B cell (primary cell): Measurements from ENCODE around the gene MC1R. TPM values are rescaled to one million over a fixed set of nuclear protein-coding genes. Genes with fewer than 3 reads are reported as not detected.

Source experiments
- ATAC-seq: fragments of 200-7000 bp; cut with Tn5 transposase; one replicate; pipeline ENCODE4 v1.10.0; 2021; ENCODE audit warnings: low read depth, mild to moderate bottlenecking, moderate number of reproducible peaks, moderate library complexity
- CTCF ChIA-PET: fragments of 350-600 bp; sonication (Branson Sonifier 250); formaldehyde crosslinking; loops from one replicate; lab custom pipeline; 2021; ENCODE audit warnings: antibody characterized with exemption, inconsistent platforms; lab: Charles Lee
- POLR2A ChIA-PET: fragments of 350-600 bp; sonication (Branson Sonifier 250); formaldehyde crosslinking; loops from one replicate; lab custom pipeline; 2021; ENCODE audit warnings: antibody characterized with exemption; lab: Charles Lee
- DNase-seq: peaks from one replicate; pipeline ENCODE4 v3.0.0; 2013
- H2AFZ ChIP-seq: 2 replicates; pipeline ENCODE4 v1.6.1; 2012; ENCODE audit warnings: mild to moderate bottlenecking, low read depth, low read length; ENCODE audit not compliant: insufficient read depth, poor library complexity, severe bottlenecking
- H3K27ac ChIP-seq, 2 donors: 1 replicate in 1 of 2; 2 replicates in 1 of 2; pipeline ENCODE4 v1.5.1; 2012 to 2013; ENCODE audit warnings: low read length in 2 of 2, mild to moderate bottlenecking in 2 of 2, moderate library complexity in 1 of 2
- H3K27me3 ChIP-seq, 4 experiments: fragments of 200-600 bp in 1 of 4; sonication (generic) in 1 of 4; replicated peaks in 1 of 4; 1 replicate in 2 of 4; 2 replicates in 2 of 4; pipeline versions ENCODE4 v1.6.1 to v1.7.0; 2013 to 2016; ENCODE audit warnings: low read length in 3 of 4, mild to moderate bottlenecking in 2 of 4, mixed read lengths in 1 of 4, moderate library complexity in 1 of 4; ENCODE audit not compliant: insufficient read depth in 4 of 4, control insufficient read depth in 3 of 4; ENCODE audit errors: control extremely low read depth in 1 of 4
- H3K36me3 ChIP-seq, 2 experiments: replicated peaks in 1 of 2; 1 replicate in 1 of 2; 2 replicates in 1 of 2; pipeline versions ENCODE4 v1.6.1 to v1.7.1; 2013; ENCODE audit warnings: low read length in 1 of 2; ENCODE audit not compliant: insufficient read depth in 2 of 2, control insufficient read depth in 1 of 2; ENCODE audit errors: control extremely low read depth in 1 of 2, extremely low read depth in 1 of 2
- H3K4me1 ChIP-seq, 2 donors: fragments of 200-600 bp in 1 of 2; sonication (generic) in 1 of 2; 1 replicate in 1 of 2; 2 replicates in 1 of 2; pipeline versions ENCODE4 v1.5.1 to v1.6.1; 2013 to 2017; ENCODE audit warnings: low read length in 2 of 2; ENCODE audit not compliant: control insufficient read depth in 2 of 2, insufficient read depth in 2 of 2
- H3K4me2 ChIP-seq: replicated peaks from 2 replicates; pipeline ENCODE3; 2012; ENCODE audit warnings: mild to moderate bottlenecking, low read depth, low read length; ENCODE audit not compliant: poor library complexity, severe bottlenecking
- H3K4me3 ChIP-seq, 5 experiments: fragments of 200-600 bp in 1 of 5; sonication (generic) in 1 of 5; 1 replicate in 3 of 5; 2 replicates in 2 of 5; pipeline versions ENCODE4 v1.5.1 to v1.7.0; 2011 to 2016; ENCODE audit warnings: low read length in 4 of 5, mild to moderate bottlenecking in 4 of 5, low read depth in 2 of 5, control low read depth in 1 of 5, moderate library complexity in 1 of 5; ENCODE audit not compliant: insufficient read depth in 1 of 5; ENCODE audit errors: control extremely low read depth in 1 of 5, extremely low read depth in 1 of 5
- H3K79me2 ChIP-seq: fragments of 200-600 bp; sonication (generic); one replicate; pipeline ENCODE4 v1.6.0; 2016; ENCODE audit warnings: low read length; ENCODE audit not compliant: control insufficient read depth, insufficient read depth
- H3K9ac ChIP-seq: fragments of 200-600 bp; sonication (generic); 2 replicates; pipeline ENCODE4 v1.6.1; 2017; ENCODE audit warnings: mild to moderate bottlenecking, low read length, moderate library complexity
- H3K9me3 ChIP-seq, 3 donors: one replicate each; pipeline versions ENCODE4 v1.6.1 to v1.7.1; 2013; ENCODE audit warnings: low read length in 2 of 3; ENCODE audit not compliant: control insufficient read depth in 2 of 3, insufficient read depth in 1 of 3; ENCODE audit errors: control extremely low read depth in 1 of 3
- H4K20me1 ChIP-seq: 2 replicates; pipeline ENCODE4 v1.6.0; 2012; ENCODE audit warnings: mild to moderate bottlenecking, low read length; ENCODE audit not compliant: insufficient read depth, control insufficient read depth, poor library complexity, severe bottlenecking
- H3K27ac Mint-ChIP-seq: one replicate; pipeline ENCODE4 v1.8.0; 2021; ENCODE audit warnings: mixed read lengths
- H3K27me3 Mint-ChIP-seq: one replicate; pipeline ENCODE4 v1.8.0; 2021; ENCODE audit warnings: mixed read lengths
- H3K4me1 Mint-ChIP-seq: one replicate; pipeline ENCODE4 v1.8.0; 2021; ENCODE audit warnings: mixed read lengths
- H3K4me3 Mint-ChIP-seq: one replicate; pipeline ENCODE4 v1.8.0; 2021; ENCODE audit warnings: mixed read lengths
- H3K9me3 Mint-ChIP-seq: one replicate; pipeline ENCODE4 v1.8.0; 2022; ENCODE audit warnings: mixed read lengths; ENCODE audit not compliant: insufficient read depth
- EZH2 ChIP-seq: IDR thresholded peaks from 2 replicates; pipeline ENCODE4 v1.6.1; 2012; ENCODE audit warnings: borderline replicate concordance, low read depth, mild to moderate bottlenecking, moderate library complexity, low read length; ENCODE audit not compliant: insufficient read depth, poor library complexity, severe bottlenecking
- WGBS: methylation state at CpG from one replicate; pipeline ENCODE4 v1.1.5; 2013; ENCODE audit warnings: missing lambda C conversion rate; ENCODE audit not compliant: insufficient coverage; 5-methylcytosine and 5-hydroxymethylcytosine counted together
- intact Hi-C: fragments of 100-400 bp; cut with micrococcal nuclease; formaldehyde crosslinking; loops from one replicate; pipeline ENCODE4 v1.10.0; 2022
- polyA plus RNA-seq: library from polyadenylated mRNA; depleted of rRNA; stranded (reverse); fragments of >200 nt; gene quantifications from 2 replicates; pipeline ENCODE4 v1.2.3, GENCODE V29; 2012
- total RNA-seq, 2 donors: library from RNA; stranded (reverse); fragments of 120-200 nt in 1 of 2; gene quantifications; 1 replicate in 1 of 2; 2 replicates in 1 of 2; pipeline versions ENCODE4 v1.2.3 to v1.2.4, GENCODE V29; 2013 to 2022
- TF ChIP-seq, protein P1 (sequence below): fragments of 200-600 bp; IDR thresholded peaks from one replicate; pipeline ENCODE4 v1.8.0; 2022; ENCODE audit warnings: antibody characterized with exemption, mild to moderate bottlenecking

The MC1R gene
- total and polyA plus RNA-seq, 2 donors (not counting 1 experiment from before 2014, with no cell fraction given) = 13.2 to 15.2 TPM

- Histone ChIP-seq H3K9ac (no peak overlapping the region), H2AFZ (no peak overlapping the region), H3K36me3 (peaks cover 2 to 70% of the 10 kb centered on the region in 2 experiments), H3K9me3 (no peaks in the 10 kb centered on the region), H3K4me2 (no peak overlapping the region), H3K4me1 (no peaks in the 10 kb centered on the region), H3K27ac (no peak overlapping the region), H3K4me3 (no peak overlapping the region), H4K20me1 (peaks cover 65% of the 10 kb centered on the region), H3K27me3 (no peaks in the 10 kb centered on the region), H3K79me2 (peaks cover 13% of the 10 kb centered on the region)
- Mint-ChIP-seq H3K9me3 (no peaks in the 10 kb centered on the region), H3K4me3 (no peak overlapping the region), H3K27ac (no peak overlapping the region), H3K27me3 (no peaks in the 10 kb centered on the region), H3K4me1 (no peaks in the 10 kb centered on the region)
- ATAC-seq (no peak), DNase-seq (no peak)
- no peak for TF ChIP-seq EZH2
- TF ChIP-seq, protein P1, sequence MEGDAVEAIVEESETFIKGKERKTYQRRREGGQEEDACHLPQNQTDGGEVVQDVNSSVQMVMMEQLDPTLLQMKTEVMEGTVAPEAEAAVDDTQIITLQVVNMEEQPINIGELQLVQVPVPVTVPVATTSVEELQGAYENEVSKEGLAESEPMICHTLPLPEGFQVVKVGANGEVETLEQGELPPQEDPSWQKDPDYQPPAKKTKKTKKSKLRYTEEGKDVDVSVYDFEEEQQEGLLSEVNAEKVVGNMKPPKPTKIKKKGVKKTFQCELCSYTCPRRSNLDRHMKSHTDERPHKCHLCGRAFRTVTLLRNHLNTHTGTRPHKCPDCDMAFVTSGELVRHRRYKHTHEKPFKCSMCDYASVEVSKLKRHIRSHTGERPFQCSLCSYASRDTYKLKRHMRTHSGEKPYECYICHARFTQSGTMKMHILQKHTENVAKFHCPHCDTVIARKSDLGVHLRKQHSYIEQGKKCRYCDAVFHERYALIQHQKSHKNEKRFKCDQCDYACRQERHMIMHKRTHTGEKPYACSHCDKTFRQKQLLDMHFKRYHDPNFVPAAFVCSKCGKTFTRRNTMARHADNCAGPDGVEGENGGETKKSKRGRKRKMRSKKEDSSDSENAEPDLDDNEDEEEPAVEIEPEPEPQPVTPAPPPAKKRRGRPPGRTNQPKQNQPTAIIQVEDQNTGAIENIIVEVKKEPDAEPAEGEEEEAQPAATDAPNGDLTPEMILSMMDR = no peak
- WGBS = 99% methylated on average over 36 of the region's 36 CpGs
- POLR2A ChIA-PET = no interaction called here
- intact Hi-C loops = no loop called here
- CTCF ChIA-PET = interaction anchor here (1.1 kb wide), 1 partner anchor 28 kb away, joined by 3 read pairs; no protein-coding TSS in a partner anchor
Measured at GRCh38 chr16:89898201-89898967, 20.3 kb upstream of the MC1R start.

DNA sequence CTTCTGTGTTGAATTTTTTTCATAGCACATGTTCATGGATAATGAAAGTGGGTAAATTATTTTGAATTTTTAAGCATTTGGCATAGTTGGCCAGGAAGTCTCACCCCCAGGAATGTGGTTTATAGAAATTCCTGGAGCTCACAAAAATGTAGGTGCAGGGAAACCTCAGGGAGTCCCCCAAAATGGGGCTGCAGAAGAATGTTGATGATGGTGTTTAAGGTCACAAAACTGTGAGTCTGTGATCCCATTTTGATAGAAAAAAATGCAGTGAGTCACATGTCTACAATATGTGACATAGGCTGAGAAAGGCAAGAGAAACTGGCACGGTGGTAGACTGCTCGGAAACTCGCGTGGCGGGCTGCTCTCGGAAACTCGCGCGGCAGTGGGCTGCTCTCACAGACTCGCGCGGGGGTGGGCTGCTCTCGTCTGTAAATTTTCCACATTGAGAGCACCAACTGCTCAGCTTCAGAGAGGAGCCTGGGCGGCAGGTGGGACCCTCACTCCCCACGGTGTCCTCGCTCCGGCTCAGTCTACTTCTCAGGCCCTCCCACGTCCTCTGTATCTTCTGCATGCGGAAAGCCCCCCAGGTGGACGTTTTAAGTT is 18.7 kb upstream of the MC1R start:
- ATAC-seq (no peak), DNase-seq (no peak)
- Mint-ChIP-seq H3K4me3 (no peak overlapping the region), H3K9me3 (no peaks in the 10 kb centered on the region), H3K27me3 (no peaks in the 10 kb centered on the region), H3K4me1 (no peaks in the 10 kb centered on the region), H3K27ac (no peak overlapping the region)
- Histone ChIP-seq H2AFZ (no peak overlapping the region), H3K36me3 (peaks cover 2 to 67% of the 10 kb centered on the region in 2 experiments), H3K27ac (no peak overlapping the region), H3K9ac (no peak overlapping the region), H4K20me1 (peaks cover 68% of the 10 kb centered on the region), H3K4me3 (no peak overlapping the region), H3K4me2 (no peak overlapping the region), H3K79me2 (peaks cover 11% of the 10 kb centered on the region), H3K9me3 (no peaks in the 10 kb centered on the region), H3K27me3 (no peaks in the 10 kb centered on the region), H3K4me1 (no peaks in the 10 kb centered on the region)
- TF ChIP-seq, protein P1 = no peak
- no peak for TF ChIP-seq EZH2
- intact Hi-C loops = no loop called here
- 98% methylated on average over 19 of the region's 20 CpGs for WGBS
- ChIA-PET POLR2A (no interaction called here), CTCF (interaction anchor here (1.1 to 1.4 kb wide), 2 partner anchors 10 to 30 kb away, joined by 3 read pairs; no protein-coding TSS in a partner anchor)
